Endodermal cell (in vitro differentiated cells): Measurements from ENCODE around the gene SLC2A10. TPM values are rescaled to one million over a fixed set of nuclear protein-coding genes. Genes with fewer than 3 reads are reported as not detected.

ENCODE experiments used
- DNase-seq: peaks from one replicate; pipeline ENCODE4 v3.0.0-alpha.2; 2017
- H3K27ac ChIP-seq: 2 replicates; pipeline ENCODE4 v1.5.1; 2013; ENCODE audit warnings: mild to moderate bottlenecking, low read depth, low read length, moderate library complexity
- H3K27me3 ChIP-seq: 2 replicates; pipeline ENCODE4 v1.6.1; 2013; ENCODE audit warnings: mild to moderate bottlenecking, low read length, moderate library complexity; ENCODE audit not compliant: insufficient read depth, control insufficient read depth, poor library complexity, severe bottlenecking
- H3K36me3 ChIP-seq: 2 replicates; pipeline ENCODE4 v1.7.0; 2013; ENCODE audit warnings: mild to moderate bottlenecking, low read length, moderate library complexity; ENCODE audit not compliant: control insufficient read depth, insufficient read depth
- H3K4me1 ChIP-seq: one replicate; pipeline ENCODE4 v1.7.0; 2013; ENCODE audit warnings: low read length; ENCODE audit not compliant: control insufficient read depth, insufficient read depth
- H3K4me3 ChIP-seq: 2 replicates; pipeline ENCODE4 v1.5.1; 2013; ENCODE audit warnings: mild to moderate bottlenecking, low read length, moderate library complexity
- H3K9ac ChIP-seq: 2 replicates; pipeline ENCODE4 v1.6.1; 2013; ENCODE audit warnings: mild to moderate bottlenecking, low read length, moderate library complexity; ENCODE audit not compliant: poor library complexity, severe bottlenecking; ENCODE audit errors: extremely low read depth
- H3K9me3 ChIP-seq: 2 replicates; pipeline ENCODE4 v1.6.1; 2013; ENCODE audit warnings: mild to moderate bottlenecking, low read length, moderate library complexity; ENCODE audit not compliant: control insufficient read depth
- H3K27ac Mint-ChIP-seq: 2 replicates; pipeline ENCODE4 v1.8.0; 2020; ENCODE audit warnings: mixed read lengths
- H3K27me3 Mint-ChIP-seq: 2 replicates; pipeline ENCODE4 v1.8.0; 2021; ENCODE audit warnings: mild to moderate bottlenecking, mixed read lengths; ENCODE audit not compliant: insufficient read depth
- H3K36me3 Mint-ChIP-seq: 2 replicates; pipeline ENCODE4 v1.8.0; 2020; ENCODE audit warnings: low read depth, mixed read lengths
- H3K4me1 Mint-ChIP-seq: 2 replicates; pipeline ENCODE4 v1.8.0; 2020; ENCODE audit warnings: mixed read lengths
- H3K4me3 Mint-ChIP-seq: 2 replicates; pipeline ENCODE4 v1.8.0; 2020; ENCODE audit warnings: mild to moderate bottlenecking, moderate library complexity, mixed read lengths
- H3K9me3 Mint-ChIP-seq: 2 replicates; pipeline ENCODE4 v1.8.0; 2020; ENCODE audit warnings: mild to moderate bottlenecking, mixed read lengths
- CTCF ChIP-seq: fragments of 200-600 bp; sonication (generic); conservative IDR thresholded peaks from 2 replicates; pipeline ENCODE4 v1.5.0; 2021; ENCODE audit warnings: antibody characterized with exemption, mild to moderate bottlenecking
- WGBS, 2 experiments: methylation state at CpG; one replicate each; pipeline versions ENCODE4 v1.1.5 to v1.1.7; 2013; ENCODE audit warnings: missing lambda C conversion rate in 2 of 2, mixed read lengths in 1 of 2; ENCODE audit not compliant: insufficient coverage in 1 of 2, insufficient read length in 1 of 2; 5-methylcytosine and 5-hydroxymethylcytosine counted together
- total RNA-seq, 2 donors: library from RNA; stranded (reverse); fragmentation: NEBNext Ultra II Directional in 1 of 2; extraction: Animal tissue kit (Norgen Biotek cat#: 25700) in 1 of 2; gene quantifications; 2 replicates in 1 of 2; 3 replicates in 1 of 2; pipeline ENCODE4 v1.2.1, GENCODE V29; 2021

SLC2A10 gene
- total RNA-seq, 2 donors from 2014 or later: 12.4 to 19.6 TPM

GRCh38 chr20:46689754-46690085 is 19.7 kb upstream of the SLC2A10 start:
- 0 to 2% methylated on average over 10 to 12 of the region's 12 CpGs for WGBS, 2 experiments
- peak overlapping the region; percentile 44 for H3K27ac ChIP-seq

GRCh38 chr20:46690219-46691106 is 19.0 kb upstream of the SLC2A10 start:
- no peak for DNase-seq
- Mint-ChIP-seq H3K27ac (no peak overlapping the region), H3K36me3 (peaks cover 14% of the 10 kb centered on the region), H3K4me1 (peaks cover 10% of the 10 kb centered on the region), H3K27me3 (no peaks in the 10 kb centered on the region), H3K4me3 (peak overlapping the region; percentile 87), H3K9me3 (no peaks in the 10 kb centered on the region)
- H3K27ac ChIP-seq: no peak overlapping the region
- no peaks in the 10 kb centered on the region for H3K4me1 ChIP-seq
- H3K4me3 ChIP-seq: peak overlapping the region; percentile 89
- H3K27me3 ChIP-seq: no peaks in the 10 kb centered on the region
- no peak for TF ChIP-seq CTCF
- H3K36me3 ChIP-seq: peaks cover 18% of the 10 kb centered on the region
- WGBS, 2 experiments: 83 to 93% methylated on average over 13 of the region's 13 CpGs
- H3K9ac ChIP-seq: peak overlapping the region; percentile 80
- no peaks in the 10 kb centered on the region for H3K9me3 ChIP-seq

More at GRCh38 chr20:46689754-46690085, 19.7 kb upstream of the SLC2A10 start:
- Histone ChIP-seq H3K27me3 (no peaks in the 10 kb centered on the region), H3K36me3 (peaks cover 25% of the 10 kb centered on the region), H3K4me3 (peak overlapping the region; percentile 89), H3K4me1 (no peaks in the 10 kb centered on the region), H3K9ac (peak overlapping the region; percentile 80), H3K9me3 (peaks cover 7% of the 10 kb centered on the region)
- Mint-ChIP-seq H3K4me3 (peak overlapping the region; percentile 87), H3K27me3 (no peaks in the 10 kb centered on the region), H3K9me3 (peaks cover 6% of the 10 kb centered on the region), H3K4me1 (peaks cover 10% of the 10 kb centered on the region), H3K27ac (peak overlapping the region; percentile 88), H3K36me3 (peaks cover 20% of the 10 kb centered on the region)
- no peak for TF ChIP-seq CTCF
- DNase-seq: no peak

GRCh38 chr20:46691196-46691595 is 18.3 kb upstream of the SLC2A10 start:
- no peak for TF ChIP-seq CTCF
- H3K27me3 Mint-ChIP-seq: no peaks in the 10 kb centered on the region
- Histone ChIP-seq H3K36me3 (peaks cover 11% of the 10 kb centered on the region), H3K9me3 (no peaks in the 10 kb centered on the region), H3K27me3 (no peaks in the 10 kb centered on the region), H3K4me3 (no peak overlapping the region), H3K27ac (no peak overlapping the region), H3K4me1 (no peaks in the 10 kb centered on the region), H3K9ac (no peak overlapping the region)
- no peak for DNase-seq
- H3K36me3 Mint-ChIP-seq: peaks cover 8% of the 10 kb centered on the region
- peaks cover 10% of the 10 kb centered on the region for H3K4me1 Mint-ChIP-seq
- H3K27ac Mint-ChIP-seq: no peak overlapping the region
- H3K4me3 Mint-ChIP-seq: no peak overlapping the region
- WGBS, 2 experiments: 86 to 100% methylated on average over 1 to 4 of the region's 4 CpGs
- H3K9me3 Mint-ChIP-seq: no peaks in the 10 kb centered on the region
